HepG2 (cell line): ENCODE data around the gene HDDC3.

ENCODE experiments used
- BCL6 ChIP-seq: IDR thresholded peaks from 2 replicates; pipeline ENCODE4 v1.6.1; 2016; ENCODE audit warnings: missing genetic modification reagents, missing compliant biosample characterization
- CBFB ChIP-seq: sonication (generic); formaldehyde crosslinking; IDR thresholded peaks from 2 replicates; pipeline ENCODE4 v1.4.0; 2020; ENCODE audit warnings: missing genetic modification reagents
- MED1 ChIP-seq: sonication (generic); formaldehyde crosslinking; IDR thresholded peaks from 2 replicates; pipeline ENCODE4 v1.4.0; 2020; ENCODE audit warnings: missing genetic modification reagents
- MTF1 ChIP-seq: sonication (generic); formaldehyde crosslinking; IDR thresholded peaks from 2 replicates; pipeline ENCODE4 v1.5.0; 2020; ENCODE audit warnings: missing genetic modification reagents
- ZNF274 ChIP-seq: sonication (generic); formaldehyde crosslinking; IDR thresholded peaks from 2 replicates; pipeline ENCODE4 v1.5.1; 2020; ENCODE audit warnings: mild to moderate bottlenecking, missing genetic modification reagents
- ZNF672 ChIP-seq: sonication (generic); formaldehyde crosslinking; IDR thresholded peaks from 2 replicates; pipeline ENCODE4 v1.8.1; 2022; ENCODE audit warnings: missing genetic modification reagents
- TF ChIP-seq, protein P1 (sequence below): sonication (generic); formaldehyde crosslinking; IDR thresholded peaks from 2 replicates; pipeline ENCODE4 v1.5.0; 2020; ENCODE audit warnings: mild to moderate bottlenecking, missing genetic modification reagents, moderate library complexity
- TF ChIP-seq, protein P2 (sequence below): IDR thresholded peaks from 2 replicates; pipeline ENCODE4 v1.6.1; 2016; ENCODE audit warnings: low read depth
- TF ChIP-seq, protein P3 (sequence below): sonication (generic); formaldehyde crosslinking; IDR thresholded peaks from 2 replicates; pipeline ENCODE4 v1.8.1; 2022; ENCODE audit warnings: mild to moderate bottlenecking, missing genetic modification reagents
- TF ChIP-seq, protein P4 (sequence below): IDR thresholded peaks from 2 replicates; pipeline ENCODE4 v1.6.1; 2016; ENCODE audit warnings: missing compliant biosample characterization, missing genetic modification reagents, borderline replicate concordance
- TF ChIP-seq, protein P5 (sequence below): sonication (generic); formaldehyde crosslinking; IDR thresholded peaks from 2 replicates; pipeline ENCODE4 v1.5.1; 2020; ENCODE audit warnings: mild to moderate bottlenecking, missing genetic modification reagents, moderate library complexity

DNA sequence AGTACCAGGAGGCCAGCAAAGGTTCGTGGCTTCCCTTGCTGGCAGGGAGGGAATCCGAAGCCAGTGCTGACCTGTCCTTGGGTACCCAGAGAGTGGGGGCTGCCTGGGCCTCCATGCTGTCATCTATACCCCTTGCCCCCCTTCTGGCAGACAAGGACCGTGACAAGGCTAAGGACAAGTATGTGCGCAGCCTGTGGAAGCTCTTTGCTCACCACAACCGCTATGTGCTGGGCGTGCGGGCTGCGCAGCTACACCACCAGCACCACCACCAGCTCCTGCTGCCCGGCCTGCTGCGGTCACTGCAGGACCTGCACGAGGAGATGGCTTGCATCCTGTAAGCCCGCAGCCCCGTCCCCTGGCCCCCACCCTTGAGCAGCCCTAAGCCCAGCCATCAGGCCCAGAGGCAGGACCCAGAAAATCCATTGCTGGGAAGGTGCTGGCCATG is 45.3 kb downstream of the HDDC3 start:
- TF ChIP-seq CBFB (CRISPR knock-in tag) = no peak
- TF ChIP-seq, protein P1, sequence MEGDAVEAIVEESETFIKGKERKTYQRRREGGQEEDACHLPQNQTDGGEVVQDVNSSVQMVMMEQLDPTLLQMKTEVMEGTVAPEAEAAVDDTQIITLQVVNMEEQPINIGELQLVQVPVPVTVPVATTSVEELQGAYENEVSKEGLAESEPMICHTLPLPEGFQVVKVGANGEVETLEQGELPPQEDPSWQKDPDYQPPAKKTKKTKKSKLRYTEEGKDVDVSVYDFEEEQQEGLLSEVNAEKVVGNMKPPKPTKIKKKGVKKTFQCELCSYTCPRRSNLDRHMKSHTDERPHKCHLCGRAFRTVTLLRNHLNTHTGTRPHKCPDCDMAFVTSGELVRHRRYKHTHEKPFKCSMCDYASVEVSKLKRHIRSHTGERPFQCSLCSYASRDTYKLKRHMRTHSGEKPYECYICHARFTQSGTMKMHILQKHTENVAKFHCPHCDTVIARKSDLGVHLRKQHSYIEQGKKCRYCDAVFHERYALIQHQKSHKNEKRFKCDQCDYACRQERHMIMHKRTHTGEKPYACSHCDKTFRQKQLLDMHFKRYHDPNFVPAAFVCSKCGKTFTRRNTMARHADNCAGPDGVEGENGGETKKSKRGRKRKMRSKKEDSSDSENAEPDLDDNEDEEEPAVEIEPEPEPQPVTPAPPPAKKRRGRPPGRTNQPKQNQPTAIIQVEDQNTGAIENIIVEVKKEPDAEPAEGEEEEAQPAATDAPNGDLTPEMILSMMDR = no peak
- no peak for TF ChIP-seq ZNF672
- TF ChIP-seq, protein P2, sequence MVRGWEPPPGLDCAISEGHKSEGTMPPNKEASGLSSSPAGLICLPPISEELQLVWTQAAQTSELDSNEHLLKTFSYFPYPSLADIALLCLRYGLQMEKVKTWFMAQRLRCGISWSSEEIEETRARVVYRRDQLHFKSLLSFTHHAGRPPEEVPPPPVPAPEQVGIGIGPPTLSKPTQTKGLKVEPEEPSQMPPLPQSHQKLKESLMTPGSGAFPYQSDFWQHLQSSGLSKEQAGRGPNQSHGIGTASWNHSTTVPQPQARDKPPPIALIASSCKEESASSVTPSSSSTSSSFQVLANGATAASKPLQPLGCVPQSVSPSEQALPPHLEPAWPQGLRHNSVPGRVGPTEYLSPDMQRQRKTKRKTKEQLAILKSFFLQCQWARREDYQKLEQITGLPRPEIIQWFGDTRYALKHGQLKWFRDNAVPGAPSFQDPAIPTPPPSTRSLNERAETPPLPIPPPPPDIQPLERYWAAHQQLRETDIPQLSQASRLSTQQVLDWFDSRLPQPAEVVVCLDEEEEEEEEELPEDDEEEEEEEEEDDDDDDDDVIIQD (CRISPR knock-in tag) = no peak
- TF ChIP-seq, protein P3, sequence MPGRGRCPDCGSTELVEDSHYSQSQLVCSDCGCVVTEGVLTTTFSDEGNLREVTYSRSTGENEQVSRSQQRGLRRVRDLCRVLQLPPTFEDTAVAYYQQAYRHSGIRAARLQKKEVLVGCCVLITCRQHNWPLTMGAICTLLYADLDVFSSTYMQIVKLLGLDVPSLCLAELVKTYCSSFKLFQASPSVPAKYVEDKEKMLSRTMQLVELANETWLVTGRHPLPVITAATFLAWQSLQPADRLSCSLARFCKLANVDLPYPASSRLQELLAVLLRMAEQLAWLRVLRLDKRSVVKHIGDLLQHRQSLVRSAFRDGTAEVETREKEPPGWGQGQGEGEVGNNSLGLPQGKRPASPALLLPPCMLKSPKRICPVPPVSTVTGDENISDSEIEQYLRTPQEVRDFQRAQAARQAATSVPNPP (CRISPR knock-in tag) = no peak
- TF ChIP-seq ZNF274 (CRISPR knock-in tag) = no peak
- no peak for TF ChIP-seq MTF1 (CRISPR knock-in tag)
- TF ChIP-seq, protein P4, sequence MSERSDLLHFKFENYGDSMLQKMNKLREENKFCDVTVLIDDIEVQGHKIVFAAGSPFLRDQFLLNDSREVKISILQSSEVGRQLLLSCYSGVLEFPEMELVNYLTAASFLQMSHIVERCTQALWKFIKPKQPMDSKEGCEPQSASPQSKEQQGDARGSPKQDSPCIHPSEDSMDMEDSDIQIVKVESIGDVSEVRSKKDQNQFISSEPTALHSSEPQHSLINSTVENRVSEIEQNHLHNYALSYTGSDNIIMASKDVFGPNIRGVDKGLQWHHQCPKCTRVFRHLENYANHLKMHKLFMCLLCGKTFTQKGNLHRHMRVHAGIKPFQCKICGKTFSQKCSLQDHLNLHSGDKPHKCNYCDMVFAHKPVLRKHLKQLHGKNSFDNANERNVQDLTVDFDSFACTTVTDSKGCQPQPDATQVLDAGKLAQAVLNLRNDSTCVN (CRISPR knock-in tag) = no peak
- no peak for TF ChIP-seq MED1 (CRISPR knock-in tag)
- TF ChIP-seq, protein P5, sequence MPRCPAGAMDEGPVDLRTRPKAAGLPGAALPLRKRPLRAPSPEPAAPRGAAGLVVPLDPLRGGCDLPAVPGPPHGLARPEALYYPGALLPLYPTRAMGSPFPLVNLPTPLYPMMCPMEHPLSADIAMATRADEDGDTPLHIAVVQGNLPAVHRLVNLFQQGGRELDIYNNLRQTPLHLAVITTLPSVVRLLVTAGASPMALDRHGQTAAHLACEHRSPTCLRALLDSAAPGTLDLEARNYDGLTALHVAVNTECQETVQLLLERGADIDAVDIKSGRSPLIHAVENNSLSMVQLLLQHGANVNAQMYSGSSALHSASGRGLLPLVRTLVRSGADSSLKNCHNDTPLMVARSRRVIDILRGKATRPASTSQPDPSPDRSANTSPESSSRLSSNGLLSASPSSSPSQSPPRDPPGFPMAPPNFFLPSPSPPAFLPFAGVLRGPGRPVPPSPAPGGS (CRISPR knock-in tag) = no peak
- no peak for TF ChIP-seq BCL6
